Non-pigmented ciliary epithelial cell (primary cell): ENCODE results near the gene HDAC10.

ENCODE experiments used
- DNase-seq: peaks from one replicate; pipeline ENCODE4 v3.0.0-alpha.2; 2010; ENCODE audit warnings: low read depth

Gene HDAC10

DNA sequence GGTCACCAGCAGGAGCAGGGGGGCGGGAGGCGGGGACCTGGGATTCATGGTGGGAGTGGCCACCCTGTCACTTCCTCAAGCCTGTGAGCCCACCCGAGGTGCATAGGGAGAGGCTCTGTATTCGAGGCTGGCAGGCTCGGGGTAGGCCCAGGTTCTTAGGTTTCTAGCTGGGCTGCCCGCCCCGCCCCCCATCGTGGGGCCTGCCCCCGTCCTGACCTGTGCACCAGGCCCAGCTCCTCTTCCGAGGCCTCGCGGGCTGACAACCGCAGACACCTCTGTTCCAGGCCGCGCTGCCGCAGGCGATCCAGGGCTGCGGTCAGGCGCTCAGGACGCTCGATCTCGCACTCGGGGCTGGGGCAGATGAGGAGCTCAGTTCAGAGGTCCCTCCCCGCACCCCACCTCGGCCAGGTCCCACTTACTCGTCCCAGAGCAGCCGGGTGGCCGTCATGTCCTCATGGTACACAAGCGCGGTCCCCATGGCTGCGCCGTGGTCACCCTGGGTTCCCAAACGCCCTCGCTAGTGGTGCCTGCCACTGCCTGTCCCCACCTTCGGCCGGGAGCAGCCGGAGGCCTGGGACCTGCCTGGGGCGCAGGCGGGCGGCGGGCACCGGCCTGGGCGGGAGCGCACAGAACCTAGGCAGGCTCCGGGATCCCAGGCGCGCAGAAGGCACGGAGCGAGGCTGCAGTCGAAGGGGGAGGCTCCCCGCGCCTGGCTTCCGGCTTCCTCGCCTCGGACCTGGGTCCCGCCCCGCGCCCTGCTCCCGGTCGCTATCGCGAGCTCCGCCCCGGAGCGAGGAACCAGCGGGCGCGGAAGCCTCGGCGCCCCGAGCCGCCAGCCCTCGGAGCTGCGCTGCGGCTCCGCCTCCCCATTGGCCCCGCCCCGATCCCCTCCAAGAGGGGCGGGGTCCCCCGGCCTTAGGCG lies at the start of gene HDAC10:
TSS of gene HDAC10 (minus strand) at position 711 of the 922 bp plus-strand sequence. CDS start at position 478, 233 bp downstream.
- DNase-seq: no peak

GRCh38 chr22:50300620-50301257 lies 49.7 kb upstream of the HDAC10 start:
- DNase-seq: no peak

DNA sequence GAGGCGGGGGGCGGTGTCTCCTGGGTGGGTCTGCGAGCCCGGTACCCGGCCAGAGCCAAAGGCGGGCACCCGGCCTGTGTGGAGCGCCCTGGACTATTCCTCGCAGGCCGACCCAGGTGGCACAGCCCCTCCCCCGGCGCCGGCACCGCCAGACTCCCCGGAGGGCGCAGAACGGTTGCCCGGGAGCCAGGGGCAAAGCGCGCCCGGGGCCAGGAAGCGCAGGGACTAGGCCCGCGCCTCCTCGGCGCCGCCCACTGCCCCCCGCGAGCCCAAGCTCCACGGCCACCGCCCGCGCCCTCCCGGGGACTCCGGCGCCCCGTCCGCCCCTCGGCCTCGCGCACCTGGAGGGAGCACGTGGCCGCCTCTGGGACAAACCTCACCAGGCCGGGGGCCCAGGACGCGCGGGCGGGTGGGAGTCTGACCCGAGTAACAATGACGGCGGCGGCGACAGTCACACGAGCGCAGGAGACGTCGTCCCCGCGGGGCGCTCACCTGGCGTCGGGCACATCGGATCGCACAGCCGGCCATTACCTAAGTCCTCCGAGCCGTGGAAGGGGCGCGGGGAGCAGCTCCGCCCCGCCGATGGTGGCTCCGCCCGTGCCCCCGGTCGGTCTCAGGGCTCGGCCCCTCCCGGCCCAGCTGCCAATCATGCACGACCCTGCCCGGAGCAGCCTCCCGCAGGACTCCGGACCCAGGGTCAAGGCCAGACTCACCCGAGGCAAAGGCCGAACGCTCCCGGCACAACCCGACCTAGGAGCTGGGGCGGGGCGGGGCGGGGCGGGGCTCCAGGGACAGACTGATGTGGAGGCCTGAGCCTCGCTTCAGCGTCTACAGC lies 48.9 kb upstream of the HDAC10 start:
- DNase-seq: no peak

- no peak for DNase-seq
These were observed 48.1 kb upstream of the HDAC10 start for GRCh38 chr22:50298937-50299784.

GRCh38 chr22:50298266-50298637 lies 47.2 kb upstream of the HDAC10 start:
- DNase-seq: no peak

DNA sequence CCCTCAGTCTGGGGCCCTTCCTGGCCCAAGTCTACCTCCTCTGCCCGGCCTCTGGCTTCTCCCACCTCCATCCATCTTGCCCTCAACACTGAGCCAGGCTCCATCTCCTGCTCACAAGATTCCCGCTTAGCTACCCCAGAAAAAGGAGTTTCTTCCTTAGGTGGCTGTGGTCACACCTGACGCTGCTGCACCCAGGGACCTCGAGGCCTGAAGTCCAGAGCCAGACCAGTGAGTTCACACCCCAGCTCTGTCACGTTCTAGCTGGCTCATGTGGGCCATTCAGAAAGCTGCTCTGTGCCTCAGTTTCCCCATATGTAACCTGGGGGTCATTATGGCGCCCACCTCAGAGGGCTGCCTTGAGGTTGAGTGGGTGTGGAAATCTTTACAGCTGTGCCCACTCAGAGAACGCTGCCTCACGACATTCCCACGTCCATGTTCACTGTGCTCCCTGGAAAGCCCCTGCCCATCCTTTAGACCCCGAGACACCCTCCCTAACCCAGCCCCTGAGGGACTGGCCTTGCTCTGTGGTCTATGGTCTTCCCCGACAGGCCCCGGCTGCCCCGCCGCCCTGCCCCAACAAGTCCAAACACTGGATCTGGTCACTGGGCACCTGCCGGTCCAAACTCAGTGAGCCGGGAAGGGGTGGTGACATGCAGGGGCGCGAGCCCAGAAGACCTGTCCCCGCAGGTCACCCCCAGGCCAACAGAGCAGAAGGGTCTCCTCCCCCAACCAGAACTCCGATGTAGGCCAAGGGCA lies 46.6 kb upstream of the HDAC10 start:
- no peak for DNase-seq

DNA sequence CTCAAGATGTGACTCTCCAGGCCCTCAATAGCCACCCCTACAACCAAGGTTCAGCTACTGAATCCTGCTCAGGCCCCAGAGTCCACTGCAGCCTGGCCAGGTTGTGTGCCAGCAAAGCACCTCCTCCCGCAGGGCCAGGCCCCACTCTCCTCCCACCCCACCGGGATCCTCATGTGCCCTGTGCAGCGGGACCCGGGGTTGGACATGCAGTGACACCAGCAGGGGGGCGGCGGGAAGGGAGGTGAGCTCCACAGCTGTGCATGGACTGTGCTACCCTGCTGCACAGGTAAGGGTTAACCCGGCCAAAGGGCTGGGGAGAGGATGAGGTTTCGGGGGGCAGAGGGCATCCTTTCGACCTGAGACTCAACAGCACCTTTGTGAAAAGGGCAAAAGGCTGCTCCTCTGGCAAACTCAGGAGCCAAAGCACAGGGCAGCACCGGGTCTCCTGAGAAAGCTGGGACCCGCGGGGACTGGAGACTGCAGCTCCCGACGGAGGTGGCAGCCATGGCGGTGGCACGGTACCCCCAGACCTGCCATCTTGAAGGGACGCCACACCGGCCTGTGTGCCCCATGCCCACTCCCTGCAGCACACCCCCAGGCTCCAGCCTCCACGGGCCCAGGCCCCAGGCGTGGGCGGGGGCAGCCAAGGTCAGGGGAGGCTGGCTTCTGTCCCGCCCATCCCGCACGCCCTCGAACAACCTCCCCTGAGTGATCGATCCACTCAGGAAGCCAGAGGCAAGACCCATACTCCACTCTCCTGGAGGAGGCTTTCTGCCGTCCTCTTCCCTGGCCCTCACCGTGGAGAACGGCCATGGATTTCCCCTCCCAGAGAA lies 45.8 kb upstream of the HDAC10 start:
- DNase-seq: no peak

- no peak for DNase-seq
These were observed 43.2 kb upstream of the HDAC10 start for GRCh38 chr22:50294319-50294656.

DNA sequence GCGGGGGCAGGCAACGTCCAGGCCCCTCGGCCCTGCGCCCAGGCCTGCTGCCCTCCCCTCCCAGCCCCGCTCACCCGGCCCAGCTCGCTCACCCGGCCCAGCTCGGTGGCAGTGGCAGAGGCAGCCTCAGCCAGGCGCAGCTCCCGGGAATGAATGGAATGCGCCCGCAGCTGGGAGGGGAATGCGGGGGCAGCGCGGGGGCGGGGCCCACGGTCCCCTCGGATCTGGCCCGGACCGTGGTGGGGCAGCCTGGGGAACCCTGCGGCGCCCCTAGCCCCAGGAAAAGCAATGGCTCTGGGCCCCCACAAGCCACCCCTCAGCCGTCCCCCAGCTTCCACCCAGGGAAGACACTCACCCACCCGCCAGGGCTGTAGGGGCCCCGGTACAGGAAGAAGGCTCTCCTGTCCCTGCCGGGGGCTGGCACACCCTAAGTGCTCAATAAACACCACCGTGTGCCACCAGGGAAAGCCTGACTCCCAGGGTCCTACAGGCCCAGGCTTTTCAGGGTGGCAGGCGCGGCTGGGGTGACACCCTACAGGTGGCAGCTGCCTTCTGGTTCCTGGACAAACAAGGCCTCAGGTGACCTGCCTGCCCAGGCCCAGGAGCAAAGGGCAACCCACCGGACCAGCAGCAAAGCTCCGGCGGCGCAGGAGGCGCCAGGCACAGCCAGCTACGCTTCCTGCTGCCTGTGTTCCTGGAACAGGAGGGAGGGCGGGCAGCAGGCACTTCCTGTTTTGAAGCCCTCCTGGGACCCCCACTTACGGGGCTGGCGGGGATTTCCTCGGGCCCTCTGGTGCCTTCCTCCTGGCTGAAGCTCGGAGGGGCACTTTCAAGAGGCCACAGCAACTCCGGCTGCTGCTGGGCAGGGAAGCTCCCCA lies 42.6 kb upstream of the HDAC10 start:
- DNase-seq: no peak

DNA sequence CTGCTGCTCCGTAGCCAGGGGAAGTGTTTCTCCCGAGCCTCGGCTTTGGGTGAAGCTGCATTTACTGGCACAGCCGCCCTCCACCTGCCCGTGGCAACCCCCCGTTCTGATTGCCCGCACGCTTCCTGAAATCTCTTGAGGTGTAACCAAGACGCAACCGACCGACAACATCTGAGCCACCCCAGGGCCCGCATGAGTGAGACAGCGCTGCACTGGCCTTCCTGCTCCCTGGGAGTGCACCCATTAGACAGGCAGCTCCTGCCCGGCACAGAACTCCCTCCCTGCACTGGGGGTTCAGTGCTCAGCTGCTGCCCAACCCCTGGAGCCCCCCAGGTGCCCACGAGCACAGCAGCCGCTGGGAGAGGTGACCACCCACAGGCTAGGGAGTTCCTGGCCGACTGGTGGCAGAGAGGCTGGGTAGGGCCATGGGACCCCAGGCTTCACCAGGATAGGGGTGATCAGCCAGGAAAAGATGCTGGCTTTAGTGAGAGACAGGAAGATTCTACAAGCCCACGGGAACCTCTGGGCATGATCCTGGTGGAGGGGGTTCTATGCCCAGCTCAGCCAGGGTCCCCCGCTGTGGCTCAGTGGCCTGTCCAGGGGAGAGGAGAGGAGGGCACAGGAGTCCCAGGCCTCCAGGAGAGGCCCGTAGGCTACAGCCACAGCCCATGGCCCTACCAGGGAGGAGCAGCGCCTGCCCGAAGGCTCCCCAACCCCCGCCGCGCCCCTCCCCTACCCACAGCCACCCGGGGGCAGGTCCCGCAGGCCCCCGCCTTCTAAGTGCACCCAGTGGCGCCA lies 41.8 kb upstream of the HDAC10 start:
- no peak for DNase-seq

- DNase-seq: no peak
These were observed 39.0 kb upstream of the HDAC10 start for GRCh38 chr22:50289942-50290630.

GRCh38 chr22:50289151-50289941 lies 38.3 kb upstream of the HDAC10 start:
- DNase-seq: no peak

DNA sequence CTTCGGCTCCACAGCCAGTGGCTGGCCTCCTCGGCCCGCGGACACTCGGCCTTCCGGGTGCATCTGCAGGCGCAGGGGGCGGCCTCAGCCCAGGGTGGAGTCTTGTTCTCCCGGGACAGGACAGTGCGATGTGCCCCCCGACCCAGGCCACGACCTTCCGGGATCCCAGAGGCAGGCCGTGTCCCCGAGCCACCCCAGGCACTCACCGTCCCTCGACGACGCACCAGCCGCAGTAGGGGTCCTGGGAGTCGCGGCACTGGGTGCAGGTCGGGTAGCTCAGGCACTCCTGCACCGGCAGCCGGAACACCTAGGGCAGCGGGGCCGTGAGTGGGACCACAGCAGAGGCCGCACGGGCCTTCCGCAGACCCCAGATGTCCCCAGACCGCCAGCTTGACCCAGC lies 36.7 kb upstream of the HDAC10 start:
- DNase-seq: no peak

- DNase-seq: no peak
These were observed 35.7 kb upstream of the HDAC10 start for GRCh38 chr22:50286701-50287318.

GRCh38 chr22:50286275-50286674 lies 35.2 kb upstream of the HDAC10 start:
- DNase-seq: no peak

GRCh38 chr22:50285568-50286229 lies 34.6 kb upstream of the HDAC10 start:
- no peak for DNase-seq
